Fibroblast of lung (primary cell): ENCODE data around the gene AP4S1.

Experiments
- CTCF ChIP-seq, 2 donors: IDR thresholded peaks in 1 of 2; conservative IDR thresholded peaks in 1 of 2; 1 replicate in 1 of 2; 2 replicates in 1 of 2; pipeline ENCODE4 v1.5.1; 2011 to 2012; ENCODE audit warnings: low read length in 2 of 2, control low read depth in 1 of 2, inconsistent platforms in 1 of 2, low read depth in 1 of 2, mild to moderate bottlenecking in 1 of 2
- EZH2 ChIP-seq: IDR thresholded peaks from 2 replicates; pipeline ENCODE4 v1.5.1; 2012; ENCODE audit warnings: low read length, control low read depth, mild to moderate bottlenecking; ENCODE audit errors: missing control alignments

GRCh38 chr14:31022386-31022785 is 3.1 kb upstream of the AP4S1 start:
- no peak for TF ChIP-seq CTCF (conservative IDR thresholded peaks at IDR 0.05 in 1 of 2, IDR thresholded peaks at IDR 0.05 in 1 of 2; ENCODE audit: low read depth in 1 of 2, low read length in 2 of 2)
- no peak for TF ChIP-seq EZH2
